Activated CD4-positive, CD25-positive, alpha-beta regulatory T cell treated with anti-CD3 and anti-CD28 coated beads, Interleukin-2, amount 50 U/mL, for 16 hours (primary cell): ENCODE results near the gene THSD4.
"Not testable (repeated sequence)": the region's sequence is repeated elsewhere in the genome, so short reads cannot be mapped to it uniquely, and the experiment has no call there.

ENCODE experiments used
- DNase-seq: peaks from one replicate; pipeline ENCODE4 v3.0.0-alpha.2; 2020; ENCODE audit warnings: low read depth, low spot score

THSD4 gene

DNA sequence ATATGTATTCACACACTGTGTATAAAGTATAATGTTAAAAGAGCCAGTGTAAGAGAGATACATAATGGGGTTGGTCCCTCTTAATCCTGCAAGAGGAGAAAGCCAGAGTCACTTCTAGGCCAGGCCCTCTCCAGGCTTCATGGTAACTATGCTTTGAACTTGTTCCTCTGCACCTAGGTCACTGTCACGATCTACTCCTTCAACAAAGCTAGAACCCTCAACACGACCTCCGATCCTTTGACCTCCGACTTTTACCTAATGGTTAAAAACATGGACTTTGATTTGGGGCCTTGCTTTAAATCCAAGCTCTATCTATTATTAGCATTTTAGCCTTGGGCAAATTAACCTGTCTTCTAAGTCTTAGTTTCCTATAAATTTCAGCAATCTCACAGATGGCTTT lies 541.2 kb downstream of the THSD4 start:
- DNase-seq = no peak

DNA sequence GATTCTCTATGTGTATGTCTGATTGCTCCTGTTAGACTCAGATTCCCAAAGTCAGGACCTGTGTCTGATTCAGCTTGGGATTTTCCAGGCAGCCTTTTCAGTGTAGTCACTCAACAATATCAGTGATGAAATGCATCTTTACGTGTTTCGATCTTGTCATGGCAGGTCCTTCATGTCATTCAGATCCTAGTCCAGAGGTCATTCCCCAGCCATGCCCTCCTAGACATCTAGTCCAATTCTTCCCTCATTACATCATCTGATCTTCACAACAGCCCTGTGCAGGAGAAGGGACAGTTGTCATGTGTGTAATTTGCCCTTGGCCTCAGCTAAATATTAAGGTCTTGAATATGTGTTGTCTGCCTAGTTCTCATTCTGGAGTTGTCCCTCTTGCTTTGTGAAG lies 541.9 kb downstream of the THSD4 start:
- no peak for DNase-seq

DNA sequence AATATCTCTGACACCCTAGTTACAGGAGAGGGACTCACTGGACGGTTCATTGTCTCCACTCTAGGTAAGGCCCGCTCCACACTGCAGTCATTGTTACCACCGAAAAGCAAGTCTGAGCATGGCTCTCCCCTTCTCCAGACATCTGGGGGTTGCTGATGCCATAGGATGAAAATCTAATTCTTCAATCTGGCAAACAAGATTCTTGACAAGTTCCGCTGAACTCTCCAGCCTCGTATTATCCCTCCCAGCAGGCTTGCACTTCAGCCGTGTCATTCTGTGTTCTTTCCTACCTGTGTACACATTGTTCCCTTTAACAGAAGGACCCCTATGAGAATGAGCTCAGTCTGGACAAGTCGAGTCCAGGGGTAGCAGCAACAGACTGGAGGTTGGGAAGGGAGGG lies 542.8 kb downstream of the THSD4 start:
- no peak for DNase-seq

GRCh38 chr15:71658827-71659729 lies 543.8 kb downstream of the THSD4 start:
- no peak for DNase-seq

GRCh38 chr15:71659730-71660067 lies 544.4 kb downstream of the THSD4 start:
- DNase-seq = no peak

DNA sequence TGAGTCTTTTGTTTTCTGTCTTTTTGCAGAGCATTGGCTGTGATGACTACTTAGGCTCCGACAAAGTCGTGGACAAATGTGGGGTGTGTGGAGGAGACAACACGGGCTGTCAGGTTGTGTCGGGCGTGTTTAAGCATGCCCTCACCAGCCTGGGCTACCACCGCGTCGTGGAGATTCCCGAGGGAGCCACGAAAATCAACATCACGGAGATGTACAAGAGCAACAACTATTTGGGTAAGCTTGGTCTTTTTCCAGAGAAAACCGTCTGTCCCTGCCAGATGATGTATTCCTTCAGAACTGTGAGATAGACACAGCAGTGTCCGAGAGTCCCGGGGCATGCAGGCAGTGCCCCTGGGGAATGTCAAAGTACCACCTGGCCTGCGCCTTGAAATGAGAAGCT lies 545.2 kb downstream of the THSD4 start:
- no peak for DNase-seq

GRCh38 chr15:71662306-71662705 lies 547.0 kb downstream of the THSD4 start:
- no peak for DNase-seq

DNA sequence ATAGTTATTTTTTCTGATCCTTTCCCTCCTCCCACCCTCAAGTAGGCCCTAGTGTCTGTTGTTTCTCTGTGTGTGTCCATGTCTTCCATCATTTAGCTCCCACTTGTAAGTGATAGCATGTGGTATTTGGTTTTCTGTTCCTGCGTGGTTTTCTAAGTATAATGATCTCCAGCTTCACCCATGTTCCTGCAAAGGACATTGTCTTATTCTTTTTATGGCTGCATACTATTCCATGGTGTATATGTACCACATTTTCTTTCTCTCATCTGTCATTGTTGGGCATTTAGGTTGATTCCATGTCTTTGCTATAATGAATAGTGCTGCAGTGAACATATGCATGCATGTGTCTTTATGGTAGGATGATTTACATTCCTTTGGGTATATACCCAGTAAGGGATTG lies 549.4 kb downstream of the THSD4 start:
- no peak for DNase-seq

DNA sequence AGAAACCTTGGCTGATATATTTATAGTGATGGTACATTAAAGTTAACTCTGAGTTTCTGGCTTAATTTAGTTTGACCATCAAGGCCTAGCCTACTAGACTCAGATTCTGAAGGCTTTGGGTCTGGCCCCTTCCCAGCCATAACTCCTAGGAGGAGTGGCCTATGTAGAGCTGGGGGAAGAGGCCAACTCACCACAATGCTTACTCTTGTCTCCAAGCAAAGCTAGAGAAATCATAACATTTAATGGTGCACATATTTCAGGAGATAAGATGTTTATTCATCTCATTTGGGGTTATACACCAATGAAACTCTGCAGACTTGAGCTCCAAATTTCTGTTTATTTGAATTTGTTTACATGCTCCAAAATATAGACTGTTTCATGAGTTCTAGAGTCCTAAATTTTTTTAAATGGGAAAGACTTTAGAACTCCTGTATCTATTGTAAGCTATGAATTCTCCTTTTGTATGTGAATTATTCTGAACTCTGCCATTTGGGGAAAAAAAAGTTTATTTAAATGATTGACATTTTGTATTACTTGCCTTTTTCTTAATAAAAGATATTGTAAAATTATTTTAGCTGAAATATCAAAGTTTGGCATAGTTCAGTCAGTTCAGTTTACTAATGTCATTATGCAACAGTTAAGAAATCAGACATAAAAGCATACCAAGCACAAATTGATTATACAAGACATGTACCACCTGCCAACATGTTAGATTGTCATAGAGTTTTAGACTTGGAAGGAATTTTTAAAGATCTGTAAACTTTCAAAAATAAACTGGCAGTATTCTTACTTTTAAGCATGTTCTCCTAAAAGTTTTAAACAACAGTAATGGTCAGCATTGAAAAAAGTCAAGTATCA lies 551.7 kb downstream of the THSD4 start:
- no peak for DNase-seq

GRCh38 chr15:71669688-71670087 lies 554.4 kb downstream of the THSD4 start:
- no peak for DNase-seq

GRCh38 chr15:71670222-71670621 lies 555.0 kb downstream of the THSD4 start:
- not testable (repeated sequence) for DNase-seq

DNA sequence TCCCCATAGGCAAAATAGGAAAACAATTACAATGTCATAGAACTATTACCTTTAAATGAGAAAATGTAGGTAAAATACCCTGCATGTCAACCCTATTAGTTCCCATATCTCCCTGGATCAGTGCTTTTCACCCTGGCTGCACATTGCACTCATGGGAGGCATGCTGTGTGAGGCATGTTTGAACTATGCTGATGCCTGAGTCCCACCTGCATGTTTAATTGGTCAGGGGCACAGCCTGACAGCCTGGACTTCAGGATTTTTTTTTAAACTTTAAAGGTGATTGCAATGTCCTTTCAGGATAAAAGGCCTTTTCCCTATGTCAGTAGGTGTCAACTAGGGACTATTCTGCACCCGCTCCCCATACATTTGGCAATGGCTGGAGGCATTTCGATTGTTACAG lies 559.1 kb downstream of the THSD4 start:
- DNase-seq = no peak

DNA sequence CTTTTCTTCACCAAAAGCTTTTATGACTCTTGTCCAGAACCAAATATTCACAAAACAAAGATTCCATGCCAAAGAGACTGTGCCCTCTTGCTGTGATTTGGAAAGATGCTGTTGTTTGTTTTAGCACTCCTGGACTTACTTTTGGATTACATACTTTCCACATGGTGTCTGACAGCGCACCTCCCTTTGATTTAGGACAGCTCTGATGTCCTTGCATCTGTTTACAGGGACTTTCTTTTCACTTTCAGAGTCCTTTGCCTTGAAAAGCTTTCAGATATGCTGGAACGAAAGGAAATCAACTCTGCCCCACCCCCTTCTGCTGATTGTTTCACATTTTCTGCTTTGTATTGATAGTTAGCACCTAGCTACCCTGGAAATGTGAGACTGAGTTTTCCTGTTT lies 562.1 kb downstream of the THSD4 start:
- DNase-seq = no peak

DNA sequence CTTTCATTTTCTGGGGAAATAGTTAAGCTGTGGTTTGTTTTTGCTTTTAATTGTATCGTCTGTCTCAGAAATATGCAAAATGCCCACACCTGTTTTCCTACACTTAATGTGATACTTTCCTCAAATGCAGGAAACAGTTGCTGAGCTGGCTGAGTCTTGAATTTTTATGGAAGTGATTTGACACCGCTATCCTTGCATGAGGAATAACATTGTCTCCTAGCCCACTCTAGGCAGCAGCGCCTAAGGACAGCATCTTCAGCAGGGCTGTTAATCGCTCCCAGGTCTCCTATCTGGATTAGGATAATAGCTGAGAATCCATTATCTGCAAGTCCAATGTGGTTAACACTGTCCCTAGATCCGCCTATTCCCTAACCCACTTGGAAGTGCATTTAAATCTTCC lies 562.5 kb downstream of the THSD4 start:
- no peak for DNase-seq

- no peak for DNase-seq
Measured at GRCh38 chr15:71678191-71678590, 562.9 kb downstream of the THSD4 start.

- no peak for DNase-seq
Measured at GRCh38 chr15:71678605-71679004, 563.3 kb downstream of the THSD4 start.

- no peak for DNase-seq
Measured at GRCh38 chr15:71679223-71679792, 564.0 kb downstream of the THSD4 start.

- DNase-seq = no peak
Measured at GRCh38 chr15:71679793-71680353, 564.6 kb downstream of the THSD4 start.

- no peak for DNase-seq
Measured at GRCh38 chr15:71682001-71682400, 566.7 kb downstream of the THSD4 start.

- no peak for DNase-seq
Measured at GRCh38 chr15:71683411-71684274, 568.4 kb downstream of the THSD4 start.

DNA sequence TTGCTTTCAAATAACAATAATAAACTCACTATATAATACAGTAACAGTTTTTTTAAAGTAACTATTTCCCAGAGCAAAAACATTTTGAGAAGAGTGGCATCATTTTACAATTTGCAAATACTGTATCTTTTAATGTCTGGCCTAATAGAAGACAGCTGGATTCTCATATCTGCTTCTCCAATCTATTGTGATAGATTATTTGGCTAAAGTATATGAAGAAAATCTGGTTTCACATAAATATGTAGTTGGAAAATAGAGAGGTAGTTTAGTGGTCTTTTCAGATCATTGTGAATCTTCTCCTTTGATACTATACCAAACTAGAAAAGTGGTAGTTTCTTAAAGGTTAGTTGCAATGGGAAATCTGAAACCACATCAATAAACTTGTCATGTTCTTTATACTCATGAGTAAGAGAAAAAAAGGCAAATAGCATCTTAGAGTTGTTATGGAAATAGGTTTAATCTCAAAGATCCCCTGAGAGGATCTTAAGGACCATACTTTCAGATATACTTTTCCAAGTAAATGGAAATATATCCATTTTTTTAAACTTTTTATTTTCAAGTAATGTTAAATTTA lies 570.2 kb downstream of the THSD4 start:
- DNase-seq = no peak
